NOMO-1 (cell line): ENCODE results near the gene F2RL2.
"Not testable (repeated sequence)": the region's sequence is repeated elsewhere in the genome, so short reads cannot be mapped to it uniquely, and the experiment has no call there.

Experiments
- DNase-seq, 2 experiments: peaks; one replicate each; lab custom pipeline; 2025; ENCODE audit not compliant: unreplicated experiment in 2 of 2; lab: John Stamatoyannopoulos, UW

F2RL2 gene

DNA sequence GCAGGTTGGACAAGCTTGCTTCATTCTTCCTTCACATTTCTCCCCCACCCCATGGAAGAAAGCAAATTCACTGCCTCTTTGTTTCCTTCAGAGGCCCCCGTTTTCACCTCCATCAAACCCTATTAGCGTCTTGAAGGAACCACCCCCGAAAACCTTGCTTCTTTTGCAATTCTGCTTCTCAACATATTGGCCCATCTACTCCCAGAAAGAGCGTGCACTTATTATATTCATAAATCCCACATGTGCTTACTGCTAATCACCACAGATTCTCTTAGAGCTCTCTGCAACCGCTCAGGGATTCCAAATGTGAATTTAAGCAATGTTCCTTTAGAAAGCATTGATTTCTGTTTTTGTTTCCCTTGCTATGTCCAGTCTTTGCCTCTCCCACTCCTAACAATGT, 1.1 kb downstream of the F2RL2 start:
- no peak for DNase-seq

DNA sequence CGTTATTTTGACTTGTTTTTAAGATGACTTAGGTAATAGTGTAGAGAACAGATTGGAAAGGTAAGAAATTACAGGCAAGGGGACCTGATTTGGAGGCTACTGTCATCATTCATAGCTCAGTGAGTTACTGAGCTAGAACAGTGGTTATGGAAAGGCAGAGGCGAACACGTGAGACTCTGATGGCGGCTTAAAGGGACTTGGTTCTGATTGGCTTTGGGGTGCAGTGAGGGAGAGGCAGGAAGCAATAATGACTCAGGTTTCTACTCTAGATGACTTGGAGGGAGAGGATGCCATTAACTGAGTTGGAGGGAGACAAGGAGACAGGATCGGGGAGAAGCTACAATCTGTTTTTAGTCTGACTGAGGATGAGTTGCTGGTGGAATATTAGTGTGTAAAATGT, 3.0 kb downstream of the F2RL2 start:
- no peak for DNase-seq

DNA sequence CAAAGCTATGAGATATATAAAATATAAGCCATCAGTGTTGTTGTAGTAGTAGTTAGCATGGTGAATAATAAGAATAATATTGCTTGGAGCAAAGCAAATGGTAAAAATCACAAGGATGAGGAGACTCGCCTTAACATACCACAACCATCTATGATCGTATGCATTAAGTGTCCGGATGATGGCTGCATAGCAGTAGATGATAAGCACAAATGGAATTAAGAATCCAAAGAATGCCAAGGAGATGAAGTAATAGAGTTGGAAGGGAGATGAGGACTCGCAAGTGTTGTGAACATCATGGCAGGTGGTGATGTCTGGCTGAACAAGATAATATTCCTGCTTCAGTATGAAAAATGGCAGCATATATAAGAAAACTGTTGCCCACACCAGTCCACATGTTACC, 5.5 kb downstream of the F2RL2 start:
- no peak for DNase-seq

DNA sequence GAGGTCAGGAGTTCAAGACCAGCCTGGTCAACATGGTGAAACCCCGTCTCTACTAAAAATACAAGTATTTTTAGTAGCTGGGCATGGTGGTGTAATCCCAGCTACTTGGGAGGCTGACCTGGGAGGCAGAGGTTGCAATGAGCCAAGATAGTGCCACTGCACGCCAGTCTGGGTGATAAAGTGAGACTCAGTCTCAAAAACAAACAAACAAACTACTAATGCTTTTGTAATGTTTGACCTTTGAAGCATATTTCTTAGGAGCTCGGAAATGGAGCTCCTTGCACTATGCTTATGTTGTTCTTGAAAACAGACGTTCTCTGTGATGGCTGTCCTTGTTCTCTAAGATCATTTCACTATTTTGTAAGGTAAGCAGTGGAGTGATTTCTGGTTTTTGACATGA, 6.0 kb downstream of the F2RL2 start:
- DNase-seq, result no peak

DNA sequence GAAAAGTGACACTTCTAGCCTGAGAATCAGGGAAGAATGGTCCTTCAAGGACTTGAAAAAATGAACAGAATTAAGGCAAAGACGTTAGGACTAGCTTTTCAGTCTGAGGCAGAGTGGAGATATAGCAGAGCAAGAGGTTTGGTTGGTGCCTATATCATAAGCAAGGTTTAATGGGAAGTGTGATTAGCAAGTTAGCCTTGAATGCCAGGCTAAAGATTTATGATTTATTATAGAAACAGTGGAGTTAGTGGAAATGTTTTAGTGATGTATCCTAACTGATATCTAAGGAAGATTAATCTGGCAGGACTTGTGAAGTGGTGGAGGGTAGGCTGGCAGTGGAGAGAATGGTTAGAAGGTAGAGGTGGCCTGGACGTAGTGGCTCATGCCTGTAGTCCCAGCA, 7.0 kb downstream of the F2RL2 start:
- no peak for DNase-seq

DNA sequence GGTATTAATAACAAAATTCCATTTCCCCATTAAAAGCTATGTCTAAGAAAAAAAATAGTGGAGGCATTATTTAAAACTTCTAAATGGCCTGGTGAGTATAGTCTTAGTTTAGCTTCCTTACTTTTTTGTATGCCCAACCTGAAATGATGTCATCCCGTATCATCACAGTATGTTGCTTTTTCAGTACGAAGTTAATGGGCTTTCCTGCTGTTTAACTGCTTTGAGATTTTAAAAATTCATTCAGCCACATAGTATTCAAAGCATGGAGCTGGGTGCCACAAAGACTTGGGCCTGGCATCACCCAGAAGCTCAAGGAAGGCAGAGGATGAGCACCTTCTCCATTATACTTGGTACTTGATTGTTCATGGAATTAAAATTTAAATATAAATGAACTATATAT, 7.4 kb downstream of the F2RL2 start:
- DNase-seq, result no peak

DNA sequence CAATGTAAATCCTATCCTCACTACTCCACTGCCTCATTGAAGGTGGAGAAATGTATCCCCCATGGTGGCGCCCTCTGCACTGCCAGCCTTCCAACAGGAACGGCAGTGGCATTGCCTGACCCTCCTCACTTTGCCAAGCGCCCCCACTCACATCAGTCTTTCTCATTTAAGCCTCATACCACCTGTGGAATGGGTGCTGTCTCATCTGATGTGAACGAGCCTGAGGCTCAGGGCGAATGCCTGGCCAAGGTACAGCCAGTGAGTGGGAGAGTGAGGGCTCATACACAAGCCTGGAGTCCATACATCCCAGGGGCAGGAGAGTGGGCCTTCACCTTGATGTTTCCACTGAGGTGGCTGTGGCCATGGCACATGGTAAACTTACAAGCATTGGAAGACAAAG, 10.3 kb downstream of the F2RL2 start:
- no peak for DNase-seq

DNA sequence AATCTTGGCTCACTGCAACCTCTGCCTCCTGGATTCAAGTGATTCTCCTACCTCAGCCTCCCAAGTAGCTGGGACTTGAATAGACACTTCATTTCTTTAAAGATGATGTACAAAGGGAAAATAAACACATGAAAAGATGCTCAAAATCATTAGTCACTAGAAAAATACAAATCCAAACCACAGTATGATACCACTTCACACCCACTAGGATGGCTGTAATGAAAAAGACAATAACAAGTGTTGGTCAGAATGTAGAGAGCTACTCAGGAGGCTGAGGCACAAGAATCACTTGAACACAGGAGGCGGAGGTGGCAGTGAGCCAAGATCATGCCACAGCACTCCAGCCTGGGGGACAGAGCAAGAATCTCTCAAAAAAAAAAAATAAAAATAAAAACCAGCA, 13.0 kb downstream of the F2RL2 start:
- DNase-seq, result no peak

DNA sequence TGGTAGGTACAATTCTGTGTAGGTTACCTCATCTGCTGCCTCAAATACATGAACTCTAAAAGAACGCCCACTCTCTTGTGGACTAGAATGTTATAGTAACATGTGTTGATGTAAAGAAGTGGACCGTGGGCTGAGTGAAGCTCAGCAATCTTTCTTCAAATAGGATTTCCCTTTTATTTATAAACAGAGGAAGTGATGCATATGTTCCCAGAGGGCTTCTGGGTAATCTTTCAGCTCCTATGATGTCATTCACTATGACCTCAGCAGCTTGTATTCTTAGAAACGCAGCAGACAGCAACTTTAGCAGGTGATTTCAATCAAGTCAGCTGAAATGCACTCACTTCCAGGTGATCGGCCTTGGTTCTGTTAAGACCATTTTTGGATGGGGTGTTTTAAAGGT, 14.4 kb downstream of the F2RL2 start:
- peak in 1 of 2 experiments; percentile 45 for DNase-seq

DNA sequence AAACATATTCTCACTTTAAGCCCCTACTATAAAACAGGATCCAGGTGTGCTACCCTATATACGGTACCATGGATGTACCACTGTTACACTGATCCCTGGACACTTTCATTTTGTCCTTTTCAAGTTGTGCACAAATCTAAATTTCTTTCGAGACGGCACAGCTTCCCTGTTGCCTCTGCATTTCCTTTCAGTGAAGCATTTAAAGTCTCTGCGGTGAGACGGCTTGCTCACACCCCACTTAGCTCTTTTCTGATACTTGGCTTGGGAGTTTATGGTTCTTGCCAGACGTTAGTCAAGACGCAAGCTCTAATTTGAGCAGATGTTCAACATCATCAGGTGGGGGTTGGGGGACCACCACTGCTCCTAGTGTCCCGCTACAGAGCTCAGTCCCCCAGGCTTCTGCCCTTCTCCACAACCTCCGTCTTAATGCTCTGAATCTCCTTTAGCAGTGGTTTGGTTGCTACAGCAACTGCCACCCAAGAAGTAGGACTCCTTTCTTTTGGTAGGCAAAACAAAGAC, 15.8 kb downstream of the F2RL2 start:
- DNase-seq, result no peak

DNA sequence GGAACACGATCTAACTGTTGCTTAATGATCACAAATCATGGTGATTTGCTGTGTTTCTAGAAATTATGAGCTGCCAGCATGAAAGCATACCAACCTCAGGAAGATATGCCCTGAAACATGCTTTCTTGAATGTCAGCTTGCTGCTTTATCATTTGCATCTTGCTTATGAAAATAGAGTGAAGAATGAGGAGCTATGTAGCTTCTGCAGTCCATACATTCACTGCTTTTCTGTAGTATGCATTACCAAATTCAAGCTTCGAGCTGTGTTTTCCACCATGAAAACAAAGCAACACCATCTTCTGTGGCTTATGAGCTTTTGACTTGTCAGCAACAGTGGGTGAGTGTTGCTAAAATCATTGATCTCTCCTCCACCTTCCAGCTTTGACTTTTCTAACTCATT, 16.5 kb downstream of the F2RL2 start:
- DNase-seq, result no peak

DNA sequence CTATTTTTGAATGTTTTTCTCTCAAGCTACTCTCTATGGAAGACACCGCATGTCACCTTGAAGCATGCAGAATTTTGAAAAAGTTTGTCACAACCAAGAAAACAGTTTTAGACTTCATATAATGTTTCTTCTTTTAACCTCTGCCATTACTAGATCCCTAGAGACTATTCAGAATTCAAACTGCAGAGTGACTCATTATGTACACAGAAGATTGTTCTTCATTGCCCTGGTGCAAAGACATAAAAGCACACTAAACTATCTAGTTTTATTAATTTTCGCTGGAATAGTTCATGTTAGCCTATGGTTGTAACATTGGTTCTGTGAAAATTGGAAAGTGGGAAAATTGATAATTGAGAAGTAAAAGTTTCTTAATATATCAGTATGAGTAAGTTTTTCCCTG, 18.4 kb downstream of the F2RL2 start:
- no peak for DNase-seq

DNA sequence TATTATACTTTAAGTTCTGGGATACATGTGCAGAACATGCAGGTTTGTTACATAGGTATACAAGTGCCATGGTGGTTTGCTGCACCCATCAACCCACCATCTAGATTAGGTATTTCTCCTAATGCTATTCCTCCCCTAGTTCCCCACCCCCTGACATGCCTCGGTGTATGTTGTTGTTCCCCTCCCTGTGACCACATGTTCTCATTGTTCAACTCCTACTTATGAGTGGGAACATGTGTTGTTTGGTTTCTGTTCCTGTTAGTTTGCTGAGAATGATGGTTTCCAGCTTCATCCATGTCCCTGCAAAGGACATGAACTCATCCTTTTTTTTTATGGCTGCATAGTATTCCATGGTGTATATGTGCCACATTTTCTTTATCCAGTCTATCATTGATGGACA, 19.2 kb downstream of the F2RL2 start:
- DNase-seq, result not testable (repeated sequence)

DNA sequence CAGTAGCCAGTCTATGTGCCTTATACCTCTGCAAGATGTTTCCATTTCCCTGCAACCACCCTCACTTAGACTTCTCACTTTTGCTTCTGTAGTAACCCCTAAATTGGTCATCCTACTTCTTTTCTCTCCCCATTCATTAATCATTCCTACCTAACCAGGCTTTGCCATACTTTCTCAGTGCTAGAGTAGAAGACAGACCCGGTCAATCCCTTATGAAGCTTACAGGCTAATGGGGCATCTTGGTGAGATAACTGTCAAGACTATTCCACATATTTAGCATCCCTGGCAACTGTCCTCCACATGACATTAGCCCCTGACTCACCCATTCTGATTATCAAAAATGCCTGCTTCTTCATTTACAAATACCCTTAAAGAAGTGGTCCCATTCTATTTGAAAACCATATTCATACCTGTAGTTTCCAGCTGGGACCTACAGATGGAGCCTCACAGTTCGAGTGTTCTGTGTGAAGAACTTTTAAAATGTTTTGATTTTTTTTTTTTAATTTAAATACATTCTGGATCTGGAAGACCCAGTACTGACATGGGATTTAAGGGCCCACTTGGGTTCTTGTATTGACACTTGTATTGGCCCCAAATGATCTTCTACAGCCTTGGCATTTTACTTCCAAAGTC, 21.0 kb downstream of the F2RL2 start:
- DNase-seq, result no peak

DNA sequence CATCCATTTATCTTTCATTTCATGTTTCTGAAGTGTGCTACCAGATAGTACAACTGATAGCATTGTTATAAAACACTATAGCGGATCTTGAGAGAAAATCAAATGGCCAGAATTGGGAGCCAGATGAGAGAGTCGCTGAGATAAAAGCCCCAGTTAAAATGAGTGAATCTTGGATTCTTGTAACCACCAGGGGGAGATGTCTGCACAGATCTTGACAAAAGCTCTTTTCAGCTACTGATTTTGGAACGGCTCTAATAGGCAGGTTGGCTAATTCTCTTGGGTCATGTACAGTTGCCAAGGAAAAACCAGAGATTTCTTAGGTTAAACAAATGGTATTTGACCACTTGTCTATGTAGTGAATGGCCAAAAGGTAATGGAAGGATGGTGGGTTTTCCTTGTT, 21.7 kb downstream of the F2RL2 start:
- peak; percentile 13 to 39 for DNase-seq

DNA sequence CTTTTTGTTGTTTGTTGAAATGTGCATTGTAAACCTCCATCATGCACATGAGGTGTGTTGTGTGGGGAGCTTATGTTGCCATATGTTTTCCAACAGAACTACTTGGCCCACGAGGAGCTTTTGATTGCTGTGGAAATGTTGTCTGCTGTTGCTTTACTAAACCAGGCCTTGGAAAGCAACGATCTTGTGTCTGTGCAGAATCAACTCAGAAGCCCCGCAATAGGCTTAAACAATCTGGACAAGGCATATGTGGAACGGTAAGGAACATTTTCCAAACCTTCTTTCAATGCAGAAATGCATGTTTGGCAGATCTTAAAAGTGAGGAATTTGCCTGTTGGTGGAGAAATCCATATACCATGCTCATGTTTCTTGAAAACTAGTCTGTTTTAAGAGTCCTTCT, 22.5 kb downstream of the F2RL2 start:
- no peak for DNase-seq

DNA sequence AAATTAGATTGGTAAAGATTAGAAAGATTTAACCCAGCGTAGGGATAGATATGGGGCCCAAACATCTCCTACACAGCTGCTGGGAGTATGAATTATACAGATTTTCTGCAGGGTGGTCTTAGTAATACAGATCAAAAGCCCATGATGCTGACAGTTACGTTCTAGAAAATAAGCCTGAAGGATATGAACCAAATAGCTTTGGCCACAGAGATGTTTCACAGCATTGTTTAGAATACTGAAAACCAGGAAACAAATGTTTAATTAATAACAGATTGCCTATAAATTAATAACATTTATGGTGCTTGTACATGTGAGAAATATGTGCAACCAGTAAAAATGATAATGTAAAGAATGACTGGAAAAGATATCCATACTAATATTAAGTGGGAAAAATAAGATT, 24.7 kb downstream of the F2RL2 start:
- DNase-seq, result no peak

DNA sequence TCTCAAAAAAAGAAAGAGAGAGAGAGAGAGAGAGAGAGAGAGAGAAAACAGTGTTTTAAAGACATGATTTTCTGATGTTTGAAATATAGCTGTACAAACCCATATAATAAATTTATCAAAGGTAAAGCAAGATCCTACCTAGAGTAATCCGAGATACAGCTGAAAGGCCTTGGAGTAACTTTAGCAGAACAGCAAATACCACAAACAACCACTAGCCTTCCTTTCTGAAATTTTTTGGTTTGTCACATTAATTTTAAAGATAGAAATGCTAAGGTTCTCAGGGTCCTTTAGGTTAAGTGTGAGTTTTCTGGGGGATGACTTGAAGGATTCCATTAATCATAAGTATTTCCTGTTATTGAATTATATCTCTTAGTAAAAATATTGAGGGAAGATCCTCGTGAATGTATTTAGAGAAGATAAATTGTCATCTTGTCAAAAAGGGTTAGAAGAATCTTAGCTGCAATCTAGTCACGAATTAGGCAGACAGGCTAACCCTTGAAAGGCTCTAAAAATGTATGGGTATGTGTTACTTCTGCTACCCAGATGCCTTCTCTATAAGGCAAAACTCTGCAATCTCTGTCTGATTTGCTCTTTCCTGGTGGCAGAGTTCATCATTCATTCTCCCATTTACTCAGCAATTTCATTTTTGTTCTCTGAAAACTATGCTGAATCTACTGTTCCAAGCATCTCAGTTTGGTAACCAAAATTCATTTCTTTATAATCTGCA, 27.3 kb downstream of the F2RL2 start:
- no peak for DNase-seq

DNA sequence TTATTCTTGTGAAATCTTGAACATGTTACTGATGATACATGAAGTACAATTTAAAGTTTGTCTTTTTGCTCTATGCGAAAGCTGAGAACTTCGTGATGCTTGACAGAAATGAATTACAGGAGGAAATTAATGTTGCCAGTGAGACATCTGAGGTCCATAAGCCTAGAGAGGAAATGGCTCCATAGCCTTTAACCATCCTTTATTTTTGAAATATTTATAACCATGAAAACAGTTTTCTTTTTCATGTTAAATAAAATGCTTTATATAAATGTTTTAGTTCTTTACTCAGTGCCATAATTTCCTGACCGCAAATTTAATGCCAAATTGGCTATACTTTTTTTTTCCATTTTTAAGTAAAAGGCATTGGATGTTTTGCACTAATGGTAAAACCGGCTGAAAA, 29.1 kb downstream of the F2RL2 start:
- DNase-seq, result no peak

DNA sequence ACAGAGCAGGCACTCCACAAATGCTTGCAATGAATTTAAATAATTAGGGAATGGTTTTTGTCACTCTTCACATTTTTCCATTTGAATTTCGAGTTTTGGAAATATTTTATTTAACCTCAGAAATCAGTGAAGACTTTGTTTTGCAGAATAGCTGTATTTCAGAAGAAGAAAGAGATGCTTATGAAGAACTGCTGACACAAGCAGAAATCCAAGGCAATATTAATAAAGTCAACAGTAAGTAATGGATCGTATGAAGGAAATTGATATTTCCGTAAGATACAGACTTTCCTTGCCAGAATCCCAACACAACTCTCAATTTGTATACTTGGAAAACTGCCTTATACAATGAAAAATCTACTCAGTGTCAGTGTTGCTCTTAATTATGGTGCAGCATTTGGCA, 30.5 kb downstream of the F2RL2 start:
- DNase-seq, result no peak

DNA sequence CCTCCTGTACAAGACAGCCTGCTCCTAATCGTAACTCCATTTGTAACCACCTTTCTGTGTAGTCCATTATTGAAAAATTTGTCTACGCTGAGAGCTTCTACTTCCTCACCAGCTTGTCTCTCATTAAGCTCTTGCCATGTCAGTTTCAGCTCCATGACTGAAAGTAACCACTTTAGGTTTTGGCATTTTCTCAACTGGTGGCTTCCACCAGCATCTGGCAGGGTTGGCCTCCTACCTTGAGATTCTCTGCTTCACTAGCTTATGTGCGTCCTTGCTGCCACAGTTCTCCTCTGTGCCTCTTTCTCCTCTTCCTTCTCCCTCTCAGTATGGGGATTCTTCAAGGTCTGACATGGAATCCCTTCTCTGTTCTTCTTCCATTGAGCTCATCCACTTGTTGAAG, 31.8 kb downstream of the F2RL2 start:
- DNase-seq, result no peak

DNA sequence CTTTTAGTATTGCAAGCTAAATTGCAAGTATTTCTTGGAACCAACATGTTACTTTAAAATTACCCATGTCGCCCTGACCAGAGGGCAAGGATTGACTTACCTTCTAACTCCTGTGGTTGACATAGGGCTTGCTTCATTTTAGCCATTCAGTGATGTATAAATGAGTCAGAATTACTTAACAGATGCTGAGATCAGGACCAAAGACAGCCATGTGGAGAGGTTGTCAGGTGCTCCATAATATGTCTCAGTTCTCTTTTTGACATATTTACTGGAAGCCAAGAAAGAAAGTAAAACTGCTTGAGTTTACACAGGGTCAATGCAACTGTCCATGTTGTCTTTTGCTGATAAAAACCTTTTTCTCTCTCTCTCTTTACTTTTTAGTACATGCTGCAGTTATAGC, 33.2 kb downstream of the F2RL2 start:
- DNase-seq, result no peak

DNA sequence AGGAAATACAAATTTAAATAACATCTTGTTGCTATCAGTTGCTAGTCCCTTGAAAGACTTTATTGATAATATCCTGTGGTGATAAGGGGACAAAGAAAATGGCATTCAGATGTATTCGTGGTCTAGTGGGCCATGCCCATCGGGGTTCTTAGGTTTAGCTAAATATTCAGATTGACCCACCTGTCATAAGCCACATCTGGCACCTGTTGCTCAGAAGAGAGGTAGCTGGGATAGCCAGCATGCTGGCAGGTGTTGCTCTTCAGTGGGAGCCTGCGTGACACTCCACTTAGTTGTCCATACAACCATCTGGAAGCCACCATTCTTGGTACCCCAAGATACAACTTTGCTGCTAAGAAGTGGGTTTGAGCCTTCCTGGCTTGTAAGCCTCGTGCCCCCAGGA, 36.7 kb downstream of the F2RL2 start:
- DNase-seq, result no peak
